B cell (primary cell): ENCODE measurements around the gene TBC1D1. TPM values are rescaled to one million over a fixed set of nuclear protein-coding genes. Genes with fewer than 3 reads are reported as not detected.
A peak's percentile ranks its signal among the peaks of the same experiment; 100 is the strongest.

Experiments used
- ATAC-seq: fragments of 200-7000 bp; cut with Tn5 transposase; one replicate; pipeline ENCODE4 v1.10.0; 2021; ENCODE audit warnings: low read depth, mild to moderate bottlenecking, moderate number of reproducible peaks, moderate library complexity
- CTCF ChIA-PET: fragments of 350-600 bp; sonication (Branson Sonifier 250); formaldehyde crosslinking; loops from one replicate; lab custom pipeline; 2021; ENCODE audit warnings: antibody characterized with exemption, inconsistent platforms; lab: Charles Lee
- POLR2A ChIA-PET: fragments of 350-600 bp; sonication (Branson Sonifier 250); formaldehyde crosslinking; loops from one replicate; lab custom pipeline; 2021; ENCODE audit warnings: antibody characterized with exemption; lab: Charles Lee
- DNase-seq: peaks from one replicate; pipeline ENCODE4 v3.0.0; 2013
- H2AFZ ChIP-seq: 2 replicates; pipeline ENCODE4 v1.6.1; 2012; ENCODE audit warnings: mild to moderate bottlenecking, low read depth, low read length; ENCODE audit not compliant: insufficient read depth, poor library complexity, severe bottlenecking
- H3K27ac ChIP-seq, 2 donors: 1 replicate in 1 of 2; 2 replicates in 1 of 2; pipeline ENCODE4 v1.5.1; 2012 to 2013; ENCODE audit warnings: low read length in 2 of 2, mild to moderate bottlenecking in 2 of 2, moderate library complexity in 1 of 2
- H3K27me3 ChIP-seq, 4 experiments: fragments of 200-600 bp in 1 of 4; sonication (generic) in 1 of 4; replicated peaks in 1 of 4; 1 replicate in 2 of 4; 2 replicates in 2 of 4; pipeline versions ENCODE4 v1.6.1 to v1.7.0; 2013 to 2016; ENCODE audit warnings: low read length in 3 of 4, mild to moderate bottlenecking in 2 of 4, mixed read lengths in 1 of 4, moderate library complexity in 1 of 4; ENCODE audit not compliant: insufficient read depth in 4 of 4, control insufficient read depth in 3 of 4; ENCODE audit errors: control extremely low read depth in 1 of 4
- H3K36me3 ChIP-seq, 2 experiments: replicated peaks in 1 of 2; 1 replicate in 1 of 2; 2 replicates in 1 of 2; pipeline versions ENCODE4 v1.6.1 to v1.7.1; 2013; ENCODE audit warnings: low read length in 1 of 2; ENCODE audit not compliant: insufficient read depth in 2 of 2, control insufficient read depth in 1 of 2; ENCODE audit errors: control extremely low read depth in 1 of 2, extremely low read depth in 1 of 2
- H3K4me1 ChIP-seq, 2 donors: fragments of 200-600 bp in 1 of 2; sonication (generic) in 1 of 2; 1 replicate in 1 of 2; 2 replicates in 1 of 2; pipeline versions ENCODE4 v1.5.1 to v1.6.1; 2013 to 2017; ENCODE audit warnings: low read length in 2 of 2; ENCODE audit not compliant: control insufficient read depth in 2 of 2, insufficient read depth in 2 of 2
- H3K4me2 ChIP-seq: replicated peaks from 2 replicates; pipeline ENCODE3; 2012; ENCODE audit warnings: mild to moderate bottlenecking, low read depth, low read length; ENCODE audit not compliant: poor library complexity, severe bottlenecking
- H3K4me3 ChIP-seq, 5 experiments: fragments of 200-600 bp in 1 of 5; sonication (generic) in 1 of 5; 1 replicate in 3 of 5; 2 replicates in 2 of 5; pipeline versions ENCODE4 v1.5.1 to v1.7.0; 2011 to 2016; ENCODE audit warnings: low read length in 4 of 5, mild to moderate bottlenecking in 4 of 5, low read depth in 2 of 5, control low read depth in 1 of 5, moderate library complexity in 1 of 5; ENCODE audit not compliant: insufficient read depth in 1 of 5; ENCODE audit errors: control extremely low read depth in 1 of 5, extremely low read depth in 1 of 5
- H3K79me2 ChIP-seq: fragments of 200-600 bp; sonication (generic); one replicate; pipeline ENCODE4 v1.6.0; 2016; ENCODE audit warnings: low read length; ENCODE audit not compliant: control insufficient read depth, insufficient read depth
- H3K9ac ChIP-seq: fragments of 200-600 bp; sonication (generic); 2 replicates; pipeline ENCODE4 v1.6.1; 2017; ENCODE audit warnings: mild to moderate bottlenecking, low read length, moderate library complexity
- H3K9me3 ChIP-seq, 3 donors: one replicate each; pipeline versions ENCODE4 v1.6.1 to v1.7.1; 2013; ENCODE audit warnings: low read length in 2 of 3; ENCODE audit not compliant: control insufficient read depth in 2 of 3, insufficient read depth in 1 of 3; ENCODE audit errors: control extremely low read depth in 1 of 3
- H4K20me1 ChIP-seq: 2 replicates; pipeline ENCODE4 v1.6.0; 2012; ENCODE audit warnings: mild to moderate bottlenecking, low read length; ENCODE audit not compliant: insufficient read depth, control insufficient read depth, poor library complexity, severe bottlenecking
- H3K27ac Mint-ChIP-seq: one replicate; pipeline ENCODE4 v1.8.0; 2021; ENCODE audit warnings: mixed read lengths
- H3K27me3 Mint-ChIP-seq: one replicate; pipeline ENCODE4 v1.8.0; 2021; ENCODE audit warnings: mixed read lengths
- H3K4me1 Mint-ChIP-seq: one replicate; pipeline ENCODE4 v1.8.0; 2021; ENCODE audit warnings: mixed read lengths
- H3K4me3 Mint-ChIP-seq: one replicate; pipeline ENCODE4 v1.8.0; 2021; ENCODE audit warnings: mixed read lengths
- H3K9me3 Mint-ChIP-seq: one replicate; pipeline ENCODE4 v1.8.0; 2022; ENCODE audit warnings: mixed read lengths; ENCODE audit not compliant: insufficient read depth
- EZH2 ChIP-seq: IDR thresholded peaks from 2 replicates; pipeline ENCODE4 v1.6.1; 2012; ENCODE audit warnings: borderline replicate concordance, low read depth, mild to moderate bottlenecking, moderate library complexity, low read length; ENCODE audit not compliant: insufficient read depth, poor library complexity, severe bottlenecking
- WGBS: methylation state at CpG from one replicate; pipeline ENCODE4 v1.1.5; 2013; ENCODE audit warnings: missing lambda C conversion rate; ENCODE audit not compliant: insufficient coverage; 5-methylcytosine and 5-hydroxymethylcytosine counted together
- intact Hi-C: fragments of 100-400 bp; cut with micrococcal nuclease; formaldehyde crosslinking; loops from one replicate; pipeline ENCODE4 v1.10.0; 2022
- polyA plus RNA-seq: library from polyadenylated mRNA; depleted of rRNA; stranded (reverse); fragments of >200 nt; gene quantifications from 2 replicates; pipeline ENCODE4 v1.2.3, GENCODE V29; 2012
- total RNA-seq, 2 donors: library from RNA; stranded (reverse); fragments of 120-200 nt in 1 of 2; gene quantifications; 1 replicate in 1 of 2; 2 replicates in 1 of 2; pipeline versions ENCODE4 v1.2.3 to v1.2.4, GENCODE V29; 2013 to 2022
- TF ChIP-seq, protein P1 (sequence below): fragments of 200-600 bp; IDR thresholded peaks from one replicate; pipeline ENCODE4 v1.8.0; 2022; ENCODE audit warnings: antibody characterized with exemption, mild to moderate bottlenecking

Gene TBC1D1
- total and polyA plus RNA-seq, 2 donors (not counting 1 experiment from before 2014, with no cell fraction given) = 88.2 to 98.7 TPM

DNA sequence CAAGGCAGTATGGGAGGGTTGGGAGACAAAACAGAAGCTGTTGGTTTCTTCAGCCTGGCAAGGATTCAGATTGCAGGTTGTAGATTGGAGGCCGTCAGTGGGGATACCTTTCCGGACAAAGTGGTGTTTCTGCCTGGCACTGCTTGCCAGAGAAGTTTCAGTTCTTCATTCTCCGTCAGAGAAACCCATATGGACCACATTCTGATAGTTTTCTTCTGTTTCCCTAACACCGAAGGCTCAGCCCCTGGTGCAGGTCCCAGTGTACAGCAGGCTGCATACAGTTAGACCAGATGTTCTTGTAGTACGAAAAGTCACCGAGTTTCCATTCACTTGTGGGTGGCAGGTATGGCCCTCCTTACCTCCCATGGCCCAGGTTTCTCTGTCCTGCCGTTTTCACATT, 176.6 kb downstream of the TBC1D1 start:
- ATAC-seq = no peak
- H3K27ac Mint-ChIP-seq = no peak overlapping the region
- H3K4me2 ChIP-seq = no peak overlapping the region

DNA sequence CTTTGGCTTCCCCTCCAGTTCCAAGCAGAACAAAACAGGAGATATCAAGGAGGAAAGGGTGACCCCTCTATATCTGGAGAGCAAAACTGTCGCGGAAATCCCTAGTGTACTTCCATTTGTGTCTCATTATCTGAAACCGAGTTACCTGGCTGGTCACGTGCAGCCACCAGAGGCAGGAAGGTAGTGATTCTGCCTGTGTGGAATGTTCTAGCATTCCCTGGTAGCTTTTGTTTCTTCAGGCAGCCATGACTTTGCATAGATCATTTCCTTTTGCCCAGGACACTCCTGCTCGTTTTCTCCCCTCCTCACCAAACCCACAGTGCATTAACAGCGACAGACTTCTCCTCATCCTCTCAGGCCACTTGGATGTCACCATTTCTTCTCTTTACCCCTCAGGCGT, 177.2 kb downstream of the TBC1D1 start:
- H2AFZ ChIP-seq = no peak overlapping the region
- peaks cover 15 to 50% of the 10 kb centered on the region in 2 experiments for H3K36me3 ChIP-seq
- TF ChIP-seq, protein P1, sequence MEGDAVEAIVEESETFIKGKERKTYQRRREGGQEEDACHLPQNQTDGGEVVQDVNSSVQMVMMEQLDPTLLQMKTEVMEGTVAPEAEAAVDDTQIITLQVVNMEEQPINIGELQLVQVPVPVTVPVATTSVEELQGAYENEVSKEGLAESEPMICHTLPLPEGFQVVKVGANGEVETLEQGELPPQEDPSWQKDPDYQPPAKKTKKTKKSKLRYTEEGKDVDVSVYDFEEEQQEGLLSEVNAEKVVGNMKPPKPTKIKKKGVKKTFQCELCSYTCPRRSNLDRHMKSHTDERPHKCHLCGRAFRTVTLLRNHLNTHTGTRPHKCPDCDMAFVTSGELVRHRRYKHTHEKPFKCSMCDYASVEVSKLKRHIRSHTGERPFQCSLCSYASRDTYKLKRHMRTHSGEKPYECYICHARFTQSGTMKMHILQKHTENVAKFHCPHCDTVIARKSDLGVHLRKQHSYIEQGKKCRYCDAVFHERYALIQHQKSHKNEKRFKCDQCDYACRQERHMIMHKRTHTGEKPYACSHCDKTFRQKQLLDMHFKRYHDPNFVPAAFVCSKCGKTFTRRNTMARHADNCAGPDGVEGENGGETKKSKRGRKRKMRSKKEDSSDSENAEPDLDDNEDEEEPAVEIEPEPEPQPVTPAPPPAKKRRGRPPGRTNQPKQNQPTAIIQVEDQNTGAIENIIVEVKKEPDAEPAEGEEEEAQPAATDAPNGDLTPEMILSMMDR = no peak
- TF ChIP-seq EZH2 = no peak
- H3K9ac ChIP-seq = no peak overlapping the region
- H3K9me3 ChIP-seq = no peaks in the 10 kb centered on the region
- 88% methylated on average over 5 of the region's 7 CpGs for WGBS
- no peak overlapping the region for H3K4me3 Mint-ChIP-seq
- H3K27me3 ChIP-seq = no peaks in the 10 kb centered on the region
- no peak overlapping the region for H3K27ac ChIP-seq
- H3K4me1 ChIP-seq = peaks cover 0 to 12% of the 10 kb centered on the region in 2 donors
- ChIA-PET POLR2A (no interaction called here), CTCF (interaction anchor here (2.0 to 3.2 kb wide), 2 partner anchors 7 to 111 kb away, joined by 12 to 16 read pairs; no protein-coding TSS in a partner anchor)
- H3K4me3 ChIP-seq = no peak overlapping the region
- H3K27ac Mint-ChIP-seq = peak overlapping the region; percentile 17
- H3K9me3 Mint-ChIP-seq = no peaks in the 10 kb centered on the region
- H3K79me2 ChIP-seq = peaks cover 2% of the 10 kb centered on the region
- H4K20me1 ChIP-seq = peaks cover 10% of the 10 kb centered on the region
- ATAC-seq = no peak
- no peak overlapping the region for H3K4me2 ChIP-seq
- H3K27me3 Mint-ChIP-seq = no peaks in the 10 kb centered on the region
- peaks cover 24% of the 10 kb centered on the region for H3K4me1 Mint-ChIP-seq
- intact Hi-C loops = no loop called here
- DNase-seq = no peak

More for the DNA sequence above, 176.6 kb downstream of the TBC1D1 start:
- Histone ChIP-seq H3K27me3 (no peaks in the 10 kb centered on the region), H3K4me3 (no peak overlapping the region), H4K20me1 (peaks cover 10% of the 10 kb centered on the region), H3K9me3 (no peaks in the 10 kb centered on the region), H3K79me2 (peaks cover 7% of the 10 kb centered on the region), H3K9ac (no peak overlapping the region), H3K36me3 (peaks cover 15 to 46% of the 10 kb centered on the region in 2 experiments), H3K4me1 (peaks cover 0 to 12% of the 10 kb centered on the region in 2 donors), H2AFZ (no peak overlapping the region), H3K27ac (no peak overlapping the region)
- H3K4me3 Mint-ChIP-seq = no peak overlapping the region
- H3K27me3 Mint-ChIP-seq = no peaks in the 10 kb centered on the region
- ChIA-PET POLR2A (no interaction called here), CTCF (interaction anchor here (3.2 kb wide), 1 partner anchor 112 kb away, joined by 16 read pairs; no protein-coding TSS in a partner anchor)
- peaks cover 26% of the 10 kb centered on the region for H3K4me1 Mint-ChIP-seq
- WGBS = 46% methylated on average over 5 of the region's 7 CpGs
- intact Hi-C loops = no loop called here
- no peaks in the 10 kb centered on the region for H3K9me3 Mint-ChIP-seq
- DNase-seq = no peak
- TF ChIP-seq, protein P1 = no peak
- TF ChIP-seq EZH2 = no peak
